ENCODE results near the gene TTYH3. TPM values are rescaled to one million over a fixed set of nuclear protein-coding genes. Genes with fewer than 3 reads are reported as not detected.
A peak's percentile ranks its signal among the peaks of the same experiment; 100 is the strongest.

TTYH3 gene
- total and polyA plus RNA-seq, 9 of the 15 experiments (the other 6 are each of a cell fraction or from before 2014, with no cell fraction given), result 0.01 to 5.5 (median 1.1) TPM

DNA sequence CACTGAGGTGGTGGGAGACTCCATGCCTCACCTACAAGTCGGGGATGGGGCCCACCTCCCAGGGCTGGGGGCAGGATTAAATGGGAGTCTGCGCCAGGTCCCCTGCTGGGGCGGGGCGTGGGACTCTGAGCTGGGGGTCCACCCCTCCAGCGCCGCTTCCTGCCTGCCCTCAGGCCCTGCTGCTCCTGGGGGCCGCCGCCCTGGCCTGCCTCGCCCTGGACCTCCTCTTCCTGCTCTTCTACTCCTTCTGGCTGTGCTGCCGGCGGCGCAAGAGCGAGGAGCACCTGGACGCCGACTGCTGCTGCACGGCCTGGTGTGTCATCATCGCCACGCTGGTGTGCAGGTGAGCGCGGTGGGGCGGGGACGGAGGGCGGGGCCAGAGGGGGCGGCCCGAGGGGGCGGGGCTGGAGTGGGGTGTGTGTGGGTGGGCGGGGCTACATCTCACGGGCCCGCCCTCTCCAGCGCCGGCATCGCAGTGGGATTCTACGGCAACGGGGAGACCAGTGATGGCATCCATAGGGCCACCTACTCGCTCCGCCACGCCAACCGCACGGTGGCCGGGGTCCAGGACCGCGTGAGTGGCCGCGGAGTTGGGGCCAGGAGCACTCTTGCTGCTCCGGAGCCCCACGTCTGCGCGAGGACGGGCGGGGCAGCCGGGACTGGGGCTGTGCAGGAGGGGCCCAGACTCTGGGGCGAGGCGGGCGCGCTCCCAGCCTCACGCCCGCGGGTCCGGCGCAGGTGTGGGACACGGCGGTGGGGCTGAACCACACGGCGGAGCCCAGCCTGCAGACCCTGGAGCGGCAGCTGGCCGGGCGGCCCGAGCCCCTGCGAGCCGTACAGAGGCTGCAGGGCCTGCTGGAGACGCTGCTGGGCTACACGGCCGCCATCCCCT, 15.1 kb downstream of the TTYH3 start (continued):
- no peak for TF ChIP-seq ZHX1 (conservative IDR thresholded peaks at IDR 0.05; ENCODE audit: low read length)
- TF ChIP-seq, protein P1, sequence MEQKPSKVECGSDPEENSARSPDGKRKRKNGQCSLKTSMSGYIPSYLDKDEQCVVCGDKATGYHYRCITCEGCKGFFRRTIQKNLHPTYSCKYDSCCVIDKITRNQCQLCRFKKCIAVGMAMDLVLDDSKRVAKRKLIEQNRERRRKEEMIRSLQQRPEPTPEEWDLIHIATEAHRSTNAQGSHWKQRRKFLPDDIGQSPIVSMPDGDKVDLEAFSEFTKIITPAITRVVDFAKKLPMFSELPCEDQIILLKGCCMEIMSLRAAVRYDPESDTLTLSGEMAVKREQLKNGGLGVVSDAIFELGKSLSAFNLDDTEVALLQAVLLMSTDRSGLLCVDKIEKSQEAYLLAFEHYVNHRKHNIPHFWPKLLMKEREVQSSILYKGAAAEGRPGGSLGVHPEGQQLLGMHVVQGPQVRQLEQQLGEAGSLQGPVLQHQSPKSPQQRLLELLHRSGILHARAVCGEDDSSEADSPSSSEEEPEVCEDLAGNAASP (IDR thresholded peaks at IDR 0.05), result no peak
- TF ChIP-seq, protein P2, sequence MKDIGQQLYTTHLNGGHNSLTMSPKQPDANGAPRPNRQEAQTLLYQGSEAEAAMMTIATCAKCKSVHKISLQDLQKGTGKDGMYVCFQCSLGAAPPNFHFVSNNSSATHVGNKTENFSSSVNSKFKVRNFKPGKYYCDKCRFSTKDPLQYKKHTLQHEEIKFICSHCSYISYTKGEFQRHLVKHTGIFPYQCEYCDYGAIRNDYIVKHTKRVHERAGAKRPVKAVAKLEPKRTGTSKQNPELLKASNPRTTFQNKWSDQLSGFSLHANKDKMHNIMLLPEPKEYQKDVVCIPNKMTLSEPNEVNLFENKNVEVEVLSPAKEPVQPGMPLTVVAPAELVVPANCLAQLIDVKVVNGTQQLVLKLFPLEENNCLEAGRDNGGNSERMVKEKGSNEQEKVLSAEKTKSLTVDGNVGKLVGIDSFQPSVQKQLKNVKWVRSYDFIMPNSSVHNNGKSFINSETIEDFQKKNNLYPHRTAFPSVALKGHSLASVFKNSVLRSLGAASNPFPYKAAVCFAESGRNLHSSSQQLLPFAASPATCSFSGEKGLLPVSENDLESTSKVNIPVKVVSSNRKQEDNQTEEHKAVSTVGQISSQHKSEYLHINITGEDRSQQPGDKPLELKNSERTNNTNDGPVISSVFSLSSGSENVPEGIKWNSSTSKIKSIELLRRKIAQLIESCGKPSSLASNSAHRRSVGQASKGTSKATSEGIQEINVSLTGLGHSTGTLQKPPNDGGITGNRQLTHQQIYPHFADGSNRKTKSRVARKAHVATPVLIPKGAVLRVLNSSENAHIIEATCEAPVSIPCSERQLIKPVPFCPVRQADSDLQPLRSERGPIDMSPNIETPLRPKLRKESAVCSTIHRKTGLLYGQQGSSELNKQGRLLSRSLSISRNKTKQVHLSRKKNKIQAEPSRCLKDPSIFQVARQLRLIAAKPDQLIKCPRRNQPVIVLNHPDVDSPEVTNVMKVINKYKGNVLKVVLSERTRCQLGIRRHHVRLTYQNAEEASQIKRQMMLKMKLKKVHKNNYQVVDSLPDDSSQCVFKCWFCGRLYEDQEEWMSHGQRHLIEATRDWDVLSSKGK (CRISPR knock-in tag; IDR thresholded peaks at IDR 0.05), result no peak
- peak; percentile 28 to 52; a peak in 2 of 4 replicates for TF ChIP-seq NRF1 (conservative IDR thresholded peaks at IDR 0.05 in 1 of 2, IDR thresholded peaks at IDR 0.05 in 1 of 2)
- TF ChIP-seq PBX2 (CRISPR knock-in tag; IDR thresholded peaks at IDR 0.05; ENCODE audit: low read depth), result no peak
- TF ChIP-seq PBX2 (tag; conservative IDR thresholded peaks at IDR 0.05; ENCODE audit: low read depth), result no peak
- no peak for TF ChIP-seq PHF21A (IDR thresholded peaks at IDR 0.05; ENCODE audit: borderline replicate concordance, low read depth)
- TF ChIP-seq, protein P3, sequence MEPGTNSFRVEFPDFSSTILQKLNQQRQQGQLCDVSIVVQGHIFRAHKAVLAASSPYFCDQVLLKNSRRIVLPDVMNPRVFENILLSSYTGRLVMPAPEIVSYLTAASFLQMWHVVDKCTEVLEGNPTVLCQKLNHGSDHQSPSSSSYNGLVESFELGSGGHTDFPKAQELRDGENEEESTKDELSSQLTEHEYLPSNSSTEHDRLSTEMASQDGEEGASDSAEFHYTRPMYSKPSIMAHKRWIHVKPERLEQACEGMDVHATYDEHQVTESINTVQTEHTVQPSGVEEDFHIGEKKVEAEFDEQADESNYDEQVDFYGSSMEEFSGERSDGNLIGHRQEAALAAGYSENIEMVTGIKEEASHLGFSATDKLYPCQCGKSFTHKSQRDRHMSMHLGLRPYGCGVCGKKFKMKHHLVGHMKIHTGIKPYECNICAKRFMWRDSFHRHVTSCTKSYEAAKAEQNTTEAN (CRISPR knock-in tag; IDR thresholded peaks at IDR 0.05), result no peak
- no peak for TF ChIP-seq ZNF696 (CRISPR knock-in tag; conservative IDR thresholded peaks at IDR 0.05)
